H1 (cell line): ENCODE data around the gene RPS27. TPM values are rescaled to one million over a fixed set of nuclear protein-coding genes. Genes with fewer than 3 reads are reported as not detected.

ENCODE experiments used
- CTCF ChIA-PET: fragments of 300-600 bp; sonication (Branson Sonifier 250); formaldehyde crosslinking; loops from one replicate; lab custom pipeline; 2021; ENCODE audit not compliant: partially characterized antibody; lab: Charles Lee
- POLR2A ChIA-PET: fragments of 300-600 bp; sonication (Branson Sonifier 250); formaldehyde crosslinking; loops from one replicate; lab custom pipeline; 2021; ENCODE audit warnings: inconsistent platforms; ENCODE audit not compliant: partially characterized antibody; lab: Charles Lee
- DNase-seq, 2 experiments: peaks; one replicate each; pipeline versions ENCODE4 v3.0.0 to v3.0.0-alpha.2; 2010 to 2022; ENCODE audit warnings: low spot score in 2 of 2, low read depth in 1 of 2, mixed read lengths in 1 of 2
- FAIRE-seq: peaks from 2 replicates; lab custom pipeline; 2011; peaks lifted over from hg19 to GRCh38; lab: Jason Lieb, UNC
- H2AFZ ChIP-seq: 2 replicates; pipeline ENCODE4 v1.8.1; 2012; ENCODE audit warnings: low read length, inconsistent platforms
- H2AK5ac ChIP-seq: 2 replicates; pipeline ENCODE4 v1.6.1; 2013; ENCODE audit warnings: low read depth, low read length
- H2BK120ac ChIP-seq: replicated peaks from 2 replicates; pipeline ENCODE3; 2013; ENCODE audit warnings: low read depth, low read length, inconsistent platforms
- H2BK12ac ChIP-seq: 2 replicates; pipeline ENCODE4 v1.6.1; 2013; ENCODE audit warnings: low read depth, low read length
- H2BK15ac ChIP-seq: 2 replicates; pipeline ENCODE4 v1.6.1; 2013; ENCODE audit warnings: low read length
- H2BK20ac ChIP-seq: 2 replicates; pipeline ENCODE4 v1.6.1; 2013; ENCODE audit warnings: low read length
- H2BK5ac ChIP-seq: 2 replicates; pipeline ENCODE4 v1.6.1; 2013; ENCODE audit warnings: low read depth, low read length
- H3K14ac ChIP-seq: 2 replicates; pipeline ENCODE4 v1.6.1; 2013; ENCODE audit warnings: inconsistent platforms; ENCODE audit not compliant: insufficient read length
- H3K18ac ChIP-seq: 2 replicates; pipeline ENCODE4 v1.6.1; 2013; ENCODE audit warnings: low read length; ENCODE audit errors: extremely low read depth
- H3K23ac ChIP-seq: 2 replicates; pipeline ENCODE4 v1.6.1; 2013; ENCODE audit warnings: inconsistent platforms; ENCODE audit not compliant: insufficient read length
- H3K23me2 ChIP-seq: 2 replicates; pipeline ENCODE4 v1.6.1; 2013; ENCODE audit warnings: low read depth, low read length
- H3K27ac ChIP-seq: 2 replicates; pipeline ENCODE4 v1.6.1; 2011; ENCODE audit warnings: low read depth, low read length, inconsistent platforms
- H3K27me3 ChIP-seq, 4 experiments: replicated peaks in 1 of 4; 1 replicate in 1 of 4; 2 replicates in 3 of 4; pipeline versions ENCODE4 v1.6.1 to v1.8.1; 2011 to 2013; ENCODE audit warnings: low read length in 3 of 4, mild to moderate bottlenecking in 3 of 4, inconsistent platforms in 2 of 4, mixed read lengths in 2 of 4, moderate library complexity in 1 of 4; ENCODE audit not compliant: control insufficient read depth in 3 of 4, insufficient read depth in 3 of 4; ENCODE audit errors: extremely low read depth in 1 of 4
- H3K36me3 ChIP-seq, 4 experiments: 2 replicates each; pipeline versions ENCODE4 v1.6.1 to v1.8.1; 2011 to 2013; ENCODE audit warnings: mild to moderate bottlenecking in 4 of 4, low read length in 3 of 4, moderate library complexity in 2 of 4, control low read depth in 1 of 4, inconsistent platforms in 1 of 4; ENCODE audit not compliant: insufficient read depth in 4 of 4, control insufficient read depth in 2 of 4
- H3K4ac ChIP-seq: replicated peaks from 2 replicates; pipeline ENCODE3; 2013; ENCODE audit warnings: low read length, low read depth, mixed read lengths, inconsistent platforms; ENCODE audit not compliant: insufficient read length
- H3K4me1 ChIP-seq, 4 experiments: replicated peaks in 1 of 4; 1 replicate in 1 of 4; 2 replicates in 3 of 4; pipeline versions ENCODE4 v1.6.1 to v1.8.1; 2011 to 2013; ENCODE audit warnings: low read length in 3 of 4, inconsistent platforms in 2 of 4, mixed read lengths in 1 of 4; ENCODE audit not compliant: insufficient read depth in 4 of 4, control insufficient read depth in 3 of 4
- H3K4me2 ChIP-seq, 2 experiments: 2 replicates each; pipeline versions ENCODE4 v1.6.1 to v1.8.1; 2011 to 2013; ENCODE audit warnings: low read depth in 2 of 2, low read length in 2 of 2, control low read depth in 1 of 2, inconsistent platforms in 1 of 2, mild to moderate bottlenecking in 1 of 2; ENCODE audit not compliant: insufficient read depth in 1 of 2
- H3K4me3 ChIP-seq, 4 experiments: fragments of 200-600, 300-600 bp in 1 of 4; sonication (generic), shearing (Covaris generic), sonication (Bioruptor Twin) in 1 of 4; 2 replicates each; pipeline versions ENCODE4 v1.5.1 to v1.8.1; 2011 to 2016; ENCODE audit warnings: low read length in 4 of 4, low read depth in 3 of 4, control low read depth in 2 of 4, inconsistent platforms in 2 of 4, mild to moderate bottlenecking in 2 of 4, mixed read lengths in 1 of 4, moderate library complexity in 1 of 4; ENCODE audit not compliant: insufficient read depth in 2 of 4; ENCODE audit errors: extremely low read depth in 1 of 4
- H3K56ac ChIP-seq: replicated peaks from 2 replicates; pipeline ENCODE3; 2013; ENCODE audit warnings: low read depth, mild to moderate bottlenecking, mixed read lengths, low read length, inconsistent platforms; ENCODE audit not compliant: insufficient read length
- H3K79me1 ChIP-seq: 2 replicates; pipeline ENCODE4 v1.6.1; 2013; ENCODE audit warnings: low read depth, low read length, control low read depth
- H3K79me2 ChIP-seq, 2 experiments: 2 replicates each; pipeline versions ENCODE4 v1.6.1 to v1.8.1; 2012 to 2013; ENCODE audit warnings: low read length in 2 of 2, mild to moderate bottlenecking in 2 of 2, inconsistent platforms in 1 of 2; ENCODE audit not compliant: insufficient read depth in 2 of 2, control insufficient read depth in 1 of 2
- H3K9ac ChIP-seq, 4 experiments: replicated peaks in 1 of 4; 1 replicate in 1 of 4; 2 replicates in 3 of 4; pipeline versions ENCODE4 v1.6.1 to v1.8.1; 2011 to 2013; ENCODE audit warnings: low read depth in 3 of 4, low read length in 3 of 4, control low read depth in 2 of 4, mild to moderate bottlenecking in 2 of 4, moderate library complexity in 2 of 4, inconsistent platforms in 1 of 4; ENCODE audit errors: extremely low read depth in 1 of 4
- H3K9me3 ChIP-seq, 2 experiments: 2 replicates each; pipeline versions ENCODE4 v1.6.1 to v1.8.1; 2012 to 2013; ENCODE audit warnings: mild to moderate bottlenecking in 2 of 2, moderate library complexity in 2 of 2, control low read depth in 1 of 2, inconsistent platforms in 1 of 2, low read depth in 1 of 2, low read length in 1 of 2, mixed read lengths in 1 of 2; ENCODE audit not compliant: insufficient read depth in 2 of 2
- H4K20me1 ChIP-seq, 2 experiments: replicated peaks in 1 of 2; 2 replicates each; pipeline versions ENCODE3 to v1.8.1; 2011 to 2013; ENCODE audit warnings: inconsistent platforms in 2 of 2, low read length in 2 of 2, mild to moderate bottlenecking in 1 of 2; ENCODE audit not compliant: insufficient read depth in 2 of 2, control insufficient read depth in 1 of 2
- H4K5ac ChIP-seq: 2 replicates; pipeline ENCODE4 v1.6.1; 2013; ENCODE audit warnings: low read length, low read depth, mixed read lengths, inconsistent platforms; ENCODE audit not compliant: insufficient read length
- H4K8ac ChIP-seq: 2 replicates; pipeline ENCODE4 v1.8.0; 2013; ENCODE audit warnings: mild to moderate bottlenecking, moderate library complexity, low read length, inconsistent platforms; ENCODE audit not compliant: insufficient read depth; ENCODE audit errors: extremely low read depth
- H4K91ac ChIP-seq: replicated peaks from 2 replicates; pipeline ENCODE3; 2013; ENCODE audit warnings: low read length, mixed read lengths, inconsistent platforms; ENCODE audit not compliant: insufficient read length
- CBX8 ChIP-seq: fragments of 300-800, 300-1000 bp; sonication (generic); IDR thresholded peaks from 2 replicates; pipeline ENCODE4 v1.7.1; 2016; ENCODE audit warnings: low read depth, low read length, borderline replicate concordance
- CREB1 ChIP-seq: IDR thresholded peaks from 2 replicates; pipeline ENCODE4 v1.6.1; 2012; ENCODE audit warnings: inconsistent platforms
- MAX ChIP-seq: IDR thresholded peaks from 2 replicates; pipeline ENCODE4 v1.6.1; 2012; ENCODE audit warnings: inconsistent platforms
- whole genome bisulfite sequencing, 2 experiments: shearing (Covaris generic) in 1 of 2; methylation state at CpG; one replicate each; pipeline versions ENCODE4 v1.1.6 to v1.1.7; 2013 to 2015; ENCODE audit warnings: low lambda C conversion rate in 2 of 2, mixed read lengths in 2 of 2, inconsistent platforms in 1 of 2, low coverage in 1 of 2, missing lambda C conversion rate in 1 of 2; ENCODE audit not compliant: insufficient replicate concordance in 2 of 2, insufficient coverage in 1 of 2, insufficient read length in 1 of 2; ENCODE audit errors: extremely low coverage in 1 of 2, missing lambda C conversion rate in 1 of 2; 5-methylcytosine and 5-hydroxymethylcytosine counted together
- polyA plus RNA-seq, 7 experiments: library from polyadenylated mRNA; depleted of rRNA in 3 of 7; stranded (reverse) in 5 of 7; unstranded in 2 of 7; fragments of >200 nt in 5 of 7; fragments of 200-250 nt in 2 of 7; gene quantifications; 1 replicate in 5 of 7; 2 replicates in 1 of 7; 4 replicates in 1 of 7; pipeline versions ENCODE4 v1.2.1 to v1.2.3, GENCODE V29; 2011 to 2013; ENCODE audit warnings: missing spikeins in 2 of 7, mixed read lengths in 2 of 7
- total RNA-seq: library from RNA; stranded (reverse); fragmentation: NEBNext Ultra II Directional; extraction: Animal tissue kit (Norgen Biotek cat#: 25700); gene quantifications from 2 replicates; pipeline ENCODE4 v1.2.1, GENCODE V29; 2021

The RPS27 gene
- total and polyA plus RNA-seq, 2 of the 8 experiments (the other 6 are each of a cell fraction or from before 2014, with no cell fraction given), result 1,810 to 3,155 TPM

DNA sequence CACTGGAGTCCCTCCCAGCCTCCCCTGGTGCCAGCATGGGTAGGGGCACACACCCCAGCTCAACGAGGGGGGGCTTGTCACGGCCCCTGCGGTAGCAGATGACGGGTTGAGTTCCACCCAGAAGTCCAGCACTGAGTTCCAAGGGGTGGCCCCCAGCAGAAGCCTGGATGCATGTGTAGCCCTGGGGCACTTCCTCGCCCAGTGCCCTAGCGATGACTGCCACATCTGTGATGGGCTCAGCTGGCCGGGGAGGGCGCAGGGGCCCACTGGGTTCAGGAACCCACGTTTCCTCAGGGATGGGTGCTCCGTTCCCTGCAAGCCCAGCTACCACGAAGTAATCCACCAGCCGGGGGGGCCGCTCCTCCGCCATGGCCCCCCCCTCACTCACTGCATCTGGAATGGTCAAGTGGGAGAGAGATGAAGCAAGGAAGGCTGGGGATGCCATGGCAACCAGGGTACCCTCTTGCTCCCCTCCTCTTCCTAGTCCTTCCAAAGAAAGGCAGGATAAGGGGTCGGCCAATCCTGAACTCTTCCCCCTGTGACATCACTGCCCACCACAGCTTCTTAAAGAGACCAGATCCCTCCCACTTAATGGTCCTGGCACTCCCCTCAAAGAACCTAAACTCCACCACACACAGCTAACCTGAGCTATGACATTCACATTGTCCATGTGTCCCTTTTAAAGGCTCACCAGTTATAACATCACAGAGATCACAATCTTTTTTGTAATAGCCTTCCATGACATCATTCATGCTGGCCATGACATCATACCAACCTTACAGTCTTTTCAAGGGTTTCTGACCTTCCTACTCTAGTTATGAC, 46.3 kb upstream of the RPS27 start:
- no peak overlapping the region for H2BK120ac ChIP-seq
- peaks cover 0 to 18% of the 10 kb centered on the region in 2 experiments; a peak in 2 of 4 replicates for H3K79me2 ChIP-seq
- no peak overlapping the region for H2BK15ac ChIP-seq
- no peak overlapping the region for H4K5ac ChIP-seq
- no peak overlapping the region for H3K23ac ChIP-seq
- CTCF ChIA-PET, result interaction anchor here (0.6 to 4.2 kb wide), 18 partner anchors 10 to 433 kb away, joined by 3 to 31 read pairs (median 4); partner anchors contain the start of genes CREB3L4, CRTC2 and RAB13
- H2AFZ ChIP-seq, result no peak overlapping the region
- no peak overlapping the region for H3K14ac ChIP-seq
- peaks cover 6 to 28% (median 20%) of the 10 kb centered on the region in 4 experiments; a peak in 5 of 8 replicates for H3K36me3 ChIP-seq
- no peak overlapping the region for H2BK20ac ChIP-seq
- H3K18ac ChIP-seq, result no peak overlapping the region
- no peak overlapping the region for H3K56ac ChIP-seq
- H3K4me3 ChIP-seq, result no peak overlapping the region
- DNase-seq (no peak), FAIRE-seq (no peak)
- no peaks in the 10 kb centered on the region for H3K27me3 ChIP-seq
- peaks cover 6% of the 10 kb centered on the region; the same call in 1 of the 2 replicates for H3K23me2 ChIP-seq
- POLR2A ChIA-PET, result interaction anchor here (1.1 to 11.4 kb wide), 12 partner anchors 10 to 147 kb away, joined by 3 to 75 read pairs (median 35); partner anchors contain the start of genes CREB3L4, CRTC2, GATAD2B and JTB
- no peak overlapping the region; the same call in 1 of the 2 replicates for H4K8ac ChIP-seq
- H2BK5ac ChIP-seq, result no peak overlapping the region
- no peak overlapping the region for H3K27ac ChIP-seq
- TF ChIP-seq MAX, result no peak
- no peak for TF ChIP-seq CBX8
- TF ChIP-seq CREB1, result peak; percentile 82
- H2BK12ac ChIP-seq, result no peak overlapping the region
- H3K9me3 ChIP-seq, result no peaks in the 10 kb centered on the region
- peaks cover 3% of the 10 kb centered on the region in 2 experiments for H4K20me1 ChIP-seq
- 89% methylated on average over 15 of the region's 15 CpGs; no CpG with 5 or more reads in 1 of the 2 experiments for WGBS, 2 experiments
- no peak overlapping the region for H3K9ac ChIP-seq
- no peak overlapping the region for H3K4ac ChIP-seq
- H4K91ac ChIP-seq, result no peak overlapping the region
- H3K79me1 ChIP-seq, result no peaks in the 10 kb centered on the region
- peaks cover 0 to 5% (median 2%) of the 10 kb centered on the region in 4 experiments; a peak in 2 of 7 replicates for H3K4me1 ChIP-seq
- H2AK5ac ChIP-seq, result no peak overlapping the region
- H3K4me2 ChIP-seq, result peak overlapping the region in 1 of 2 experiments; percentile 69; a peak in 1 of 4 replicates
